ENCODE data around the gene DNAH5.

DNA sequence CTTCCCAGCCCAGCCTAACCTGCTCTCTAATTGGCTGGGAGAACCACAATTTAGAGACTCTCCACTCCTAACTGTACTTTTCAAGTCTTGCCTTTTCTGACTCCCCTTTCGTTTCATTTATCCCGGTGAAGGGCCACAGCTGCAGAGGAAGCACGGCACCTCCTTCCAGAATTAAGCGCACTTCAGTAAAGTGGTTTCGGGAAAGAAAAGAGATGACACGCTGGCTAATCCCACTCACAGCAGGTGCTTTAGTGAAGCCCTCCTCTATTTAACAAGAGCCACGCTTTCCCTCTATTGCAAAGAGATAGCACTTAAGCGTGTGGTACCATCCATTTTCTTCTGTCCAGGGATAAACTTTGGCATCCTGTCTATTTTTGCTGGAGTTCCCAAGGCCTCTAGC lies 4.8 kb downstream of the DNAH5 start:
- TF ChIP-seq, protein P1, sequence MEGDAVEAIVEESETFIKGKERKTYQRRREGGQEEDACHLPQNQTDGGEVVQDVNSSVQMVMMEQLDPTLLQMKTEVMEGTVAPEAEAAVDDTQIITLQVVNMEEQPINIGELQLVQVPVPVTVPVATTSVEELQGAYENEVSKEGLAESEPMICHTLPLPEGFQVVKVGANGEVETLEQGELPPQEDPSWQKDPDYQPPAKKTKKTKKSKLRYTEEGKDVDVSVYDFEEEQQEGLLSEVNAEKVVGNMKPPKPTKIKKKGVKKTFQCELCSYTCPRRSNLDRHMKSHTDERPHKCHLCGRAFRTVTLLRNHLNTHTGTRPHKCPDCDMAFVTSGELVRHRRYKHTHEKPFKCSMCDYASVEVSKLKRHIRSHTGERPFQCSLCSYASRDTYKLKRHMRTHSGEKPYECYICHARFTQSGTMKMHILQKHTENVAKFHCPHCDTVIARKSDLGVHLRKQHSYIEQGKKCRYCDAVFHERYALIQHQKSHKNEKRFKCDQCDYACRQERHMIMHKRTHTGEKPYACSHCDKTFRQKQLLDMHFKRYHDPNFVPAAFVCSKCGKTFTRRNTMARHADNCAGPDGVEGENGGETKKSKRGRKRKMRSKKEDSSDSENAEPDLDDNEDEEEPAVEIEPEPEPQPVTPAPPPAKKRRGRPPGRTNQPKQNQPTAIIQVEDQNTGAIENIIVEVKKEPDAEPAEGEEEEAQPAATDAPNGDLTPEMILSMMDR (conservative IDR thresholded peaks at IDR 0.05; ENCODE audit: low read depth in 2 of 2), result no peak
- TF ChIP-seq POLR2AphosphoS5 (IDR thresholded peaks at IDR 0.05; ENCODE audit: low read depth), result no peak
- TF ChIP-seq EZH2 (IDR thresholded peaks at IDR 0.05; ENCODE audit: low read depth, unreplicated experiment), result no peak
- TF ChIP-seq ZNF331 (CRISPR knock-in tag; IDR thresholded peaks at IDR 0.05; ENCODE audit: low read depth), result no peak
- no peak for TF ChIP-seq EZH2phosphoT487 (IDR thresholded peaks at IDR 0.05; ENCODE audit: unreplicated experiment)
- TF ChIP-seq, protein P2, sequence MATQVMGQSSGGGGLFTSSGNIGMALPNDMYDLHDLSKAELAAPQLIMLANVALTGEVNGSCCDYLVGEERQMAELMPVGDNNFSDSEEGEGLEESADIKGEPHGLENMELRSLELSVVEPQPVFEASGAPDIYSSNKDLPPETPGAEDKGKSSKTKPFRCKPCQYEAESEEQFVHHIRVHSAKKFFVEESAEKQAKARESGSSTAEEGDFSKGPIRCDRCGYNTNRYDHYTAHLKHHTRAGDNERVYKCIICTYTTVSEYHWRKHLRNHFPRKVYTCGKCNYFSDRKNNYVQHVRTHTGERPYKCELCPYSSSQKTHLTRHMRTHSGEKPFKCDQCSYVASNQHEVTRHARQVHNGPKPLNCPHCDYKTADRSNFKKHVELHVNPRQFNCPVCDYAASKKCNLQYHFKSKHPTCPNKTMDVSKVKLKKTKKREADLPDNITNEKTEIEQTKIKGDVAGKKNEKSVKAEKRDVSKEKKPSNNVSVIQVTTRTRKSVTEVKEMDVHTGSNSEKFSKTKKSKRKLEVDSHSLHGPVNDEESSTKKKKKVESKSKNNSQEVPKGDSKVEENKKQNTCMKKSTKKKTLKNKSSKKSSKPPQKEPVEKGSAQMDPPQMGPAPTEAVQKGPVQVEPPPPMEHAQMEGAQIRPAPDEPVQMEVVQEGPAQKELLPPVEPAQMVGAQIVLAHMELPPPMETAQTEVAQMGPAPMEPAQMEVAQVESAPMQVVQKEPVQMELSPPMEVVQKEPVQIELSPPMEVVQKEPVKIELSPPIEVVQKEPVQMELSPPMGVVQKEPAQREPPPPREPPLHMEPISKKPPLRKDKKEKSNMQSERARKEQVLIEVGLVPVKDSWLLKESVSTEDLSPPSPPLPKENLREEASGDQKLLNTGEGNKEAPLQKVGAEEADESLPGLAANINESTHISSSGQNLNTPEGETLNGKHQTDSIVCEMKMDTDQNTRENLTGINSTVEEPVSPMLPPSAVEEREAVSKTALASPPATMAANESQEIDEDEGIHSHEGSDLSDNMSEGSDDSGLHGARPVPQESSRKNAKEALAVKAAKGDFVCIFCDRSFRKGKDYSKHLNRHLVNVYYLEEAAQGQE (IDR thresholded peaks at IDR 0.05; ENCODE audit: unreplicated experiment), result no peak

Measured in GM23338 (cell line).